GM21619 (cell line): Measurements from ENCODE around the gene ABCG8.

Source experiments
- ATAC-seq: cut with Tn5 transposase; IDR thresholded peaks from one replicate; pipeline ENCODE4 v1.9.1; 2021; ENCODE audit not compliant: unreplicated experiment

Gene ABCG8

DNA sequence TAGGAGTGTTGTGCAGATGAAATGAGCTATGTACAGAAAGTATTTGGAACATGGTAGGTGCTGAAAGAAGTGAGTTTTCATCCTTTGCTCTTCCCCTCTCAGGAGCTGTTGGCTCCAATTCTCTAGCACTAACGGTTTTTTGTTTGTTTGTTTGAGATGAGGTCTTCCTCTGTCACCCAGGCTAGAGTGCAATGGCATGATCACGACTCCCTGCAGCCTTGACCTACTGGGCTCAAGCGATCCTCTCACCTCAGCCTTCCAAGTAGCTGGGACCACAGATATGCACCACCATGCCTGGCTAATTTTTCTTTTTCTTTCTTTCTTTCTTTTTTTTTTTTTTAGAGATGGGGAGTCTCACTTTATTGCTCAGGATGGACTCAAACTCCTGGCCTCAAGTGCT is 12.9 kb upstream of the ABCG8 start:
- ATAC-seq = no peak

- ATAC-seq = no peak
Measured at GRCh38 chr2:43826305-43827250, 12.2 kb upstream of the ABCG8 start.

DNA sequence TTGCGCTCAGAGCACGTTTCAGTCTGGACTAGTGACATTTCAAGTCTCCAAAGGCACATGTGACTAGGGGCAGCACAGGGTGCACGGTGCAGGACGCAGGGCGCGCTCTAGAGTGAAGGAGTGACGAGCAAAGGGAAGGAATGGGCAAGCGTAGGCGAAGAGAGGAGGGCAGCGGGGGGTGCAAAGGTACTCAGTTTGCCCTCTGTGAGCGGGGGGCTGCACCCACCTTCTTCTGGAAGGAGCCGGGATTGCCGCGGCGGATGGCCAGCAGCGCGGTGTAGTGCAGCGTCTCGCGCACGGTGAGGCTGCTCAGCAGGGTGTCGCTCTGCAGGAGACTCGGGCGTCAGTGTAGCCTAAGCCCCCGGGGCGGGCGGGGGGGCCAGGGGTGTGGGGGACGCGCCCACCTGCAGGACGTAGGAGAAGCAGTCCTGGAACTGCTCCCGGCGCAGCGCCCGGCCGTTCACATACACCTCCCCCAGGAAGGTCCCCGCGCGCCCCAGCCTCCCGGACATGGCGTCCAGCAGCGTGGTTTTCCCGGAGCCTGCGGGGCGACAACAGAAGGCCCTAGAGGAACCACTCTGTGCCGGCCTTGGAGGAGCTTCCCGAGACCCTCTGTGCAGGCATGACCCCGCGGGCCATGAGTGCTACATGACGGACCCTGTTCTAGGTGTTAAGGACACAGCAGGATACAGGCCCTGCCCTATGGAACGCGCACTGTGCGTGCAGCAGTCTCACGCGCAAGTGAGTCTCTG is 7.1 kb upstream of the ABCG8 start:
- no peak for ATAC-seq

- no peak for ATAC-seq
Measured at GRCh38 chr2:43832457-43832856, 6.3 kb upstream of the ABCG8 start.

DNA sequence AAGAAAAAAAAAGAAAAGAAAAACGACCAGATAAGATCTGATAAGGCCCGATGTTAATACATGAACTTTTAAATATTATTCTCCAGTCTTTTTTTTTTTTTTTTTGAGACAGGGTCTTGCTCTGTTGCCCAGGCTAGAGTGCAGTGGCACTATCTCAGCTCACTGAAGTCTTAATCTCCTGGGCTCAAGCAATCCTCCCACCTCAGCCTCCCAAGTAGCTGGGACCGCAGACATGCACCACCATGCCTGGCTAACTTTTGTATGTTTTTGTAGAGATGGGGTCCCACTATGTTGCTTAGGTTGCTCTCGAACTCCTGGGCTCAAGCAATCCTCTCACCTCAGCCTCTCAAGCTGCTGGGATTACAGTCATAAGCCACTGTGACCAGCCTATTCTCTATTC is 1.7 kb upstream of the ABCG8 start:
- ATAC-seq = no peak

DNA sequence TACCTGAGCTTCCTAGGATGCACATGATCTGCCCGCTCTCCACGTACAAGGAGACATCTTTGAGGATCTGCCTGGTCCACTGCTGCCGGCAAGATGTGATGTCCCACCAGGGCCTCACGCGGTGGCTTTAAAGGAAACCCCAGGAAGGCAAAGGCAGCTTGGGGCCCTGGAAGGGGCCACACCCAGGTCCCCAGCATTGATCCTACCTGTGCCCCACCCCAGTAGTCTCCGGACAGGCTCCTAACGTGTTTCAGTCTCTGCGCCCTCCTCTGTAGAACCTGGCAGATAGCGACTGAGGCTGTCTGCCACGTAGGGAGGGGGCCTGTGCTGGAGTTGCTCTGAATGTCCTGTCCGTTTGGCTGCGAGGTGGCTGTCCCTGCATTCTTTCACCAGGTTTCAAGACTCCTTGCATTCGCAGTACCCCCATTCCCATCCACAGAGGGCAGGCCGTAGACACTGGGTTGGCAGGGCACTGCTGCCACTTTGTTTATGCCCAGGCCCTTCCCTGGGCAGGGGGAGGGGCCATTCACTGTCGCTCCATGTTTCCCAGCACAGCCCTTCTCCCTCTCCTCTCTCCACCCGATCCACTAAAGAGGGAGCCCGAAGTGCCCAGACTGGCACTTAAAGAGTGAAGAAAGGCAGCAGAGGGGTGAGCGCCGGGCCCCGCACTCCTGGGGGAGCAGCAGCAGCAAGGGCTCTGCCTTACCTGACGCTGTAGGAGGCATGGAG is 776 bp upstream of the ABCG8 start:
- ATAC-seq = no peak

DNA sequence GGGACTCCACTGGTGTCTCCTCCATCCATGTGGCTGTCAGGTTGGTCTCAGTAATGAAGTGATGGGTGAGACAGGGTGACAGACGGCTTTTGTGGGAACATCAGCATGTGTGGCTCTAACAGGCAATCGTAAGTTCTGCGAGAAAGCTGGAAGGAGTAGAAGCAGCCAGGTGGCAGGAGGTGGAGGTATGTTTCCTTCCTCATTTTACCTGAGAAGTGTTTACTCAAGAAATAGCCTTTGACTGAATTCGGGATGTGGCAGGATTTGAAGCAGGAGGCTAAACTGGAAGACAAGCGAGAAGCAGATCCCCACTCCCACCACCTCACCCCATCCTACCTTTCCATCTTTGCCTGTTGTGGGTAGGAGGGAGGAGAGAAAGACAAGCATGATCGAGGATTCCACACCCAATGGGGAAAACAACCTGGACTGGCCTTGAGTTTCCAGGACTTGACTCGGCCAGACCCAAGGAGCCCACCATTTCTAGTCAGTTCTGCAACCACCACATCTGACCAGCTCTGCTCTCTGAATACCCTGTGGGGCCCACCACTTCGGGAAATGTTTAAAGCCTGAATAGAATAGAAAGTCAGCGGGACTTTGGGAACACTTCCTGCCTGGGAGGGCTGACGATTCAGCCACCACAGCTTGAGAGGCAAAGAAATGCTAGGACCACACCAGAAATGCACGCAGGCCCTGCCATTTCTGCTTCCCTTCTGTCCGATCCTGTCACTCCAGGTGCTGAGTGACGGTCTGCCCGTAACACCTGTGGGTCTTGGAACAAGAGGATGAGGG is 1.2 kb downstream of the ABCG8 start:
- no peak for ATAC-seq

DNA sequence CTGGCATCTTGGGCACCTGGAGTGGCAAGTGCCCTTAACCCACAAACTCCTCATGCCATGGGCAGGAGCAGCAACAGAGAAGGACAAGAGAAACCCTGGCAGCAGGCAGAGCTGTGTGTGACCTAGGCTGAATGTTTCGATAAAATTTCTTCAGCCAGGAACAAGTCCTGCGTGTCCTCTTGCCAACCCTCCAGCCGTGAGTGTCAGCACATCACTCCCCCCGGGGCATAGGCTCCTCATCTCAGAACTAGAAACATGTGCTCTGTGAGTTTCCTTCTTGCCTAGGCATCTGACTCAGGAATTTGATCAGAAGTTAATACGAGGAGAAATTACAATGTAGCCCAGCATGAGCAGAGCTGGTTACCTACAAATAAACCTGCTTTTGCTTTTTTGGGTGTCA is 2.2 kb downstream of the ABCG8 start:
- ATAC-seq = no peak

DNA sequence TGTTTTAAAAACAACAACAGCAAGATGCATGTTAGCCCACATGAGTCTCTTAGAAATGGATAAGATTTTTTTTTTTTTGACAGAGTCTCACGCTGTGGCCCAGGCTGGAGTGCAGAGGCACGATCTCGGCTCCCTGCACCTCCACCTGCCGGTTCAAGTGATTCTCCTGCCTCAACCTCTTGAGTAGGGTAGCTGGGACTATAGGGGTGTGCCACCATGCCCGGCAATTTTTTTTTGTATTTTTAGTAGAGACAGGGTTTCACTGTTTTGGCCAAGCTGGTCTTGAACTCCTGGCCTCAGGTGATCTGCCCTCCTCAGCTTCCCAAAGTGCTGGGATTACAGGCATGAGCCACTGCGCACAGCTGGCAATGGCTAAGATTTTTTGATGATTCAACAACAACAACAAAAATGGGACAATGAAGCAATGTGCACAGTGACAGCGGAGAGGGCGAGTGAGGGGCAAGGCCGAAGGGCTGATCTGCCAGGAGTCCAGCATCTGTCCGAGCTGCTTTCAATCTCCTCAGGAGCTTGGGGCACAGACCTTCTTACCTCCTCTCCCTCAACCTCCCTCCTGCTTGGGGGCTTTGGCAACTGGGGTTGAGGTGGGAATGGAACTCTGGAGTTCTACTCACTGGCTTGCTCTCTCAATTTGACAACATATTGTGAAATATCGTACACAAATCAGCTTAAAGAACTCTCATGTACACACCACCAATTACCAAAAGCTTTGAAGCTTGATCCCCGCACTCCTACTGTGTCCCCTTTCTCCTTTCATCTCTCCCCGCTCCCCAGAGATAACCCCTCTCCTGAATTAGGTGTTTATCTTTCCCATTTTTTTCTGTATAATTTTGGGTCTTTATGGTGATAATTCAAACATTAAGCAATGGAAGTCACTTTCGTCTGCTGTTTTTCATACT is 3.4 kb downstream of the ABCG8 start:
- no peak for ATAC-seq

- ATAC-seq = no peak
Measured at GRCh38 chr2:43842866-43843226, 4.1 kb downstream of the ABCG8 start.

DNA sequence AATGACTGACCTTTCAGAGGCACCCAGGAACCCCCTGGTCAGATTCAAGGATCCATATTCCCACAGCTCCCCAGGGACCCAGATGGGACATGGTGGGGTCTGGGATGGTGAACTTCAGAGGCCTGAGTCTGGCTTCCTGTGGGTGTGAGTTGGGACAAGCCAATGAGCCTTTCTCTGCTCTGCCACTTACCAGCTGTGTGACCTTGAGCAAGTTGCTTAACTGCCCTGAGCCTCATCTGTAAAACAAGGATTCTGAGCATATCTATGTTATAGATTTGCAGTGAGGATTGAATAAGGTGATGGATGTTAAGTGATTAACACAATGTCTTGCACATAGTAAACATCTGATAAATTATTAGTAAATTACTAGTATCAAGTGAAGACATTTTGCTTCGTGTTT is 6.4 kb downstream of the ABCG8 start:
- ATAC-seq = no peak

GRCh38 chr2:43846140-43846793 is 7.5 kb downstream of the ABCG8 start:
- no peak for ATAC-seq

GRCh38 chr2:43848214-43848613 is 9.4 kb downstream of the ABCG8 start:
- ATAC-seq = no peak

DNA sequence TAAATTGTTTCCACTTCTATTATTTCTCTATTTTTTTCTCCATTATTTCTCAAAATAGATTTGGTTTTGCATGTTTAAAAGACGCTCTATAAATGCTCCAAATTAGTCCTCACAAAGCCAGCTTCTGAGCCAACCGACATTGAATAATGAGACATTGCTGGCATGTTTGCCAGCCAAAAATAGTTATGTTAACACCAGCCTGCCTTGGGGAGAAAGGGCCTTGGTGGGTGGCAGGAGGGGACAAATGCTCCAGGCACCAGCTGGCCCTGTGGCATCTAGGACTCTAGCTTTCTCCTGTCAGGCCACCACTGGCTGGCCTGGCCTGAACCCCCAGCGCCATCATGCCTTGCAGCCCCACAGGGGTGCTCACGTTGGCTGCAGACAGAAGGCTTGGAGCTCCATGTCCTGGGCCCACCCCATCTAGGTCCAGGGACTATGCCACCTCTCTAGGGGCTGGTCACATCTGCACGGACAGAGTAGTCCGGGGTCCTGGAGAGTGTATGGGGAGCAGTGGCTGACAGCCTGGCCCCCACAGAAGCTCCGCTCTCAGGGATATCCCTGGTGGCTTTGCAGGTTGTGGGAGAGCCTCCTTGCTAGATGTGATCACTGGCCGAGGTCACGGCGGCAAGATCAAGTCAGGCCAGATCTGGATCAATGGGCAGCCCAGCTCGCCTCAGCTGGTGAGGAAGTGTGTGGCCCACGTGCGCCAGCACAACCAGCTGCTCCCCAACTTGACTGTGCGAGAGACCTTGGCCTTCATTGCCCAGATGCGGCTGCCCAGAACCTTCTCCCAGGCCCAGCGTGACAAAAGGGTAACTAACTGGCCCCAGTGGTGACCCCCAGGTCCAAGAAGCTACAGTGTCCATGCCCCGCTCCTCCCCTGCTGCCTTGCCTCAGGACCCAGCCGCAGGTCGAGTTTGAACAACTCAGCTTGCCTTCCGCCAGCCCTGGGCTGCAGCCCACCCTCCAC is 12.5 kb downstream of the ABCG8 start:
- no peak for ATAC-seq

DNA sequence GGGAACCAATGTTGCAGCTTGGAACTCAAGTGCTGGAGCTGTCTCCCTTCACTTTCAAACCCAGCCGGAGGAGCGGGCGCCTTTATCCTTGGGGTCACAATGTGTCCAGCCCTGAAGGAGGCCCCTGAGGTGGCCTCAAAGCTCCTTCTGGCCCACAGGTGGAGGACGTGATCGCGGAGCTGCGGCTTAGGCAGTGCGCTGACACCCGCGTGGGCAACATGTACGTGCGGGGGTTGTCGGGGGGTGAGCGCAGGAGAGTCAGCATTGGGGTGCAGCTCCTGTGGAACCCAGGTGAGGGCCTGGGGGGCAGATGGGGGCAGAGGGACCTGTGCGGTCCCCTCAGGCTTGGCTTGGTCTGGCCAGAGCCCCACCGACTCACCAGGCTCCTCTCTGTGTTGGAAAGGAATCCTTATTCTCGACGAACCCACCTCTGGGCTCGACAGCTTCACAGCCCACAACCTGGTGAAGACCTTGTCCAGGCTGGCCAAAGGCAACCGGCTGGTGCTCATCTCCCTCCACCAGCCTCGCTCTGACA is 13.5 kb downstream of the ABCG8 start:
- no peak for ATAC-seq

DNA sequence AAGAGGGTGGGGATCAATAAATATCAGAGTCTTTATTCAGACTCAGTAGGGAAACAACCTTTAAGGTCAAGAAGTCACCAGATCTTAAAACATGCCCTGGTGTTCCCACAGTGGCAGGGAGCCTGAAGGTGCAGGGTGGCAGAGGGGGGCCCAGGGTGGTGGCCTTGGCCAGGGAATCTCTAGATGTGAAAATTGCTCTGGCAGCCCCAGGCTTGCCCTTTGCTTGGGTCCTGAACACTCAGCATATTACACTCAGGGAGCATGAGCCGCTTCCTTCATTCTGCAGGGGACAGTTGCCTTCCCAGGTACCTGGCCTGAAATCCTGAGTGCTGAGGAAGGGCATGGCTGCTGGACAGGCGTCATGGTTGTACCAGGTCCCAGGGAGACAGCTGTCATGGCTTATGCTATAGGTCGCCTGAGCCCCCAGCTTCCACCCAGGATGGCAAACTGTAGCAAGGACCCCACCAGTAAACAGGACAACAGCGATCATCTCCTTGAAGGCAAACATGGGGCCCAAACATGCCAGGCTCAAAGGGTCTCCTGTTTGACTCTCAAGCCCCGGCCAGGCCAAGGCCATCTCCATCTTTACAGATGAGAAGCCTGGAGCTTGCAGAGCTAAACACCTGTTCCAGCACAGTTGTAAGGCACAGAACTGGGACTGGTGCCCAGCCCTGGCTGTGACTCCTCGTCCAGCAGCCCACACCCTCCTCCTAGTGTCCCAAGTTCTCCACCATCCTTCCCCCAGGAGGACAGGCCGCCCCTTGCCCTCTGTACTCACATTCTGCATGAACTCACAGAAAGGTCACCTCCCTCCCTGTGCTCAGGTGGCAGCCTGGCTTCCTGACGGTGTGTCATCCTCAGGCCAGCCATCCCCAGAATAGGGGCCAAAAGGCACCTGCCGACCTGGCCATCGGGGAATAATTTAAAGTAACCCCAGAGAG is 14.6 kb downstream of the ABCG8 start:
- no peak for ATAC-seq

- no peak for ATAC-seq
Measured at GRCh38 chr2:43854671-43855070, 15.9 kb downstream of the ABCG8 start.
